Measurements from ENCODE around the gene ZNF320.
"Not testable (repeated sequence)": the region's sequence is repeated elsewhere in the genome, so short reads cannot be mapped to it uniquely, and the experiment has no call there.

Gene ZNF320

GRCh38 chr19:52871466-52871865 is 26.0 kb downstream of the ZNF320 start:
- no peaks in the 10 kb centered on the region for H4K20me1 ChIP-seq (ENCODE audit: insufficient read depth, low read length)
- H3K4me2 ChIP-seq (ENCODE audit: low read length) = no peak overlapping the region
- H3K9ac ChIP-seq (ENCODE audit: low read length) = no peak overlapping the region
- H3K4me3 ChIP-seq (ENCODE audit: low read length) = no peak overlapping the region
- TF ChIP-seq EZH2phosphoT487 (IDR thresholded peaks at IDR 0.05; ENCODE audit: low read depth) = no peak
- TF ChIP-seq, protein P1, sequence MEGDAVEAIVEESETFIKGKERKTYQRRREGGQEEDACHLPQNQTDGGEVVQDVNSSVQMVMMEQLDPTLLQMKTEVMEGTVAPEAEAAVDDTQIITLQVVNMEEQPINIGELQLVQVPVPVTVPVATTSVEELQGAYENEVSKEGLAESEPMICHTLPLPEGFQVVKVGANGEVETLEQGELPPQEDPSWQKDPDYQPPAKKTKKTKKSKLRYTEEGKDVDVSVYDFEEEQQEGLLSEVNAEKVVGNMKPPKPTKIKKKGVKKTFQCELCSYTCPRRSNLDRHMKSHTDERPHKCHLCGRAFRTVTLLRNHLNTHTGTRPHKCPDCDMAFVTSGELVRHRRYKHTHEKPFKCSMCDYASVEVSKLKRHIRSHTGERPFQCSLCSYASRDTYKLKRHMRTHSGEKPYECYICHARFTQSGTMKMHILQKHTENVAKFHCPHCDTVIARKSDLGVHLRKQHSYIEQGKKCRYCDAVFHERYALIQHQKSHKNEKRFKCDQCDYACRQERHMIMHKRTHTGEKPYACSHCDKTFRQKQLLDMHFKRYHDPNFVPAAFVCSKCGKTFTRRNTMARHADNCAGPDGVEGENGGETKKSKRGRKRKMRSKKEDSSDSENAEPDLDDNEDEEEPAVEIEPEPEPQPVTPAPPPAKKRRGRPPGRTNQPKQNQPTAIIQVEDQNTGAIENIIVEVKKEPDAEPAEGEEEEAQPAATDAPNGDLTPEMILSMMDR (IDR thresholded peaks at IDR 0.05; ENCODE audit: low read depth, low read length) = no peak
- H3K9me3 ChIP-seq (ENCODE audit: insufficient read depth, low read length) = no peaks in the 10 kb centered on the region
- H2AFZ ChIP-seq (ENCODE audit: low read depth, low read length) = no peak overlapping the region
- H3K4me1 ChIP-seq (ENCODE audit: low read length) = no peaks in the 10 kb centered on the region
- H3K79me2 ChIP-seq (ENCODE audit: low read length) = no peaks in the 10 kb centered on the region
- H3K36me3 ChIP-seq (replicated peaks; ENCODE audit: low read depth, low read length) = no peaks in the 10 kb centered on the region
- no peaks in the 10 kb centered on the region for H3K27me3 ChIP-seq (ENCODE audit: low read depth, low read length)
- no peak overlapping the region for H3K27ac ChIP-seq (ENCODE audit: low read length)

- H3K4me3 ChIP-seq (ENCODE audit: low read length); H3K27ac ChIP-seq (ENCODE audit: low read length); H2AFZ ChIP-seq (ENCODE audit: low read depth, low read length); H3K79me2 ChIP-seq (ENCODE audit: low read length); H3K9ac ChIP-seq (ENCODE audit: low read length); H3K9me3 ChIP-seq (ENCODE audit: insufficient read depth, low read length); H3K27me3 ChIP-seq (ENCODE audit: low read depth, low read length); H3K4me1 ChIP-seq (ENCODE audit: low read length); H3K36me3 ChIP-seq (replicated peaks; ENCODE audit: low read depth, low read length); H4K20me1 ChIP-seq (ENCODE audit: insufficient read depth, low read length); H3K4me2 ChIP-seq (ENCODE audit: low read length): not testable (repeated sequence)
These were observed 29.4 kb downstream of the ZNF320 start for GRCh38 chr19:52868031-52868430.

DNA sequence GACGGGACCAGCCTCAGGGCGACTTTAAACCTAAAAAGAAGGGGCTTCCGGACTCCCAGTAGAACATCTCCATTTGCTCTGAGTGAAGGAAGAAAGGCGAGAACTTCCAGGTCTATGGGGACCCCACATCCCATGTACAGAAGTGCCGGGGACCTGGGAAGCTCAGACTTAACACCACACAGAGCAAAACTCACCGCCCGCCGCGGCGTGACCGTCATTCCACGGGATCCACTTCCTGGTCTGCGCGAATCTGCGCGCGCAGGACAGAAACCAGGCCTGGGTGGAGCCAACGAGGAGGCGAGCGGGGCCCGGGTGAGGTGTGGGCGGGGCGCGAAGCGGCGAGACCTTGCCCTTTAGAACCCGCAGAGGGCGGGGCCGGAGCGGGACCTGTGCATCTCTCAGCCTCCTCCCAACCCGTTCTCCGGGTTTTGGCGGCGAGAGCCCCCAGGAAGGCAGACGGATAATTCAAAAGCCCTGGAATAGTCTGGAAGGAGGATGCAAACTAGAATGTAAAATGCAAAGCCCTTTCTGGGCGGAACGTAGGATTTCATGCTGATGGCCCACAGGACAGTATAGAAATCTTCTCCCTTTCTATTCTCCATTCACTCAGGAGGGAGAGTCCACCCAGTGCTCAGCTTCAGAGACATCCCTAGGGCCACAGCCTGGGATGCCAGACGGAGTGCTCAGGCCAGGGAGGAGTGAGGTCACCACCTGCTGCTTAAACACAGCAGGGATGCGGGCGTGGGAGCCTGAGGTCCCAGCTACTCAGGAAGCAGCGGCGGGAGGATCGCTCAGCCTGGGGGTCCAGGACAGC is 39.9 kb downstream of the ZNF320 start, which contains the start of gene ZNF468:
TSS of gene ZNF468 (minus strand) at position 242 of the 814 bp plus-strand sequence. CDS start 3,347 bp downstream, outside the sequence.
- Histone ChIP-seq H3K9ac (ENCODE audit: low read length) (peak within 1 kb of the TSS; percentile 83), H3K79me2 (ENCODE audit: low read length) (peaks cover 15% of the 10 kb centered on the region), H2AFZ (ENCODE audit: low read depth, low read length) (peak within 1 kb of the TSS; percentile 96), H3K4me3 (ENCODE audit: low read length) (peak within 1 kb of the TSS; percentile 94), H3K36me3 (replicated peaks; ENCODE audit: low read depth, low read length) (peaks cover 18% of the 10 kb centered on the region), H3K4me2 (ENCODE audit: low read length) (peak within 1 kb of the TSS; percentile 97), H3K27ac (ENCODE audit: low read length) (peak within 1 kb of the TSS; percentile 16; the same call in 1 of the 2 replicates)
- not testable (repeated sequence) for H3K27me3 ChIP-seq (ENCODE audit: low read depth, low read length); H4K20me1 ChIP-seq (ENCODE audit: insufficient read depth, low read length); H3K4me1 ChIP-seq (ENCODE audit: low read length); H3K9me3 ChIP-seq (ENCODE audit: insufficient read depth, low read length)

DNA sequence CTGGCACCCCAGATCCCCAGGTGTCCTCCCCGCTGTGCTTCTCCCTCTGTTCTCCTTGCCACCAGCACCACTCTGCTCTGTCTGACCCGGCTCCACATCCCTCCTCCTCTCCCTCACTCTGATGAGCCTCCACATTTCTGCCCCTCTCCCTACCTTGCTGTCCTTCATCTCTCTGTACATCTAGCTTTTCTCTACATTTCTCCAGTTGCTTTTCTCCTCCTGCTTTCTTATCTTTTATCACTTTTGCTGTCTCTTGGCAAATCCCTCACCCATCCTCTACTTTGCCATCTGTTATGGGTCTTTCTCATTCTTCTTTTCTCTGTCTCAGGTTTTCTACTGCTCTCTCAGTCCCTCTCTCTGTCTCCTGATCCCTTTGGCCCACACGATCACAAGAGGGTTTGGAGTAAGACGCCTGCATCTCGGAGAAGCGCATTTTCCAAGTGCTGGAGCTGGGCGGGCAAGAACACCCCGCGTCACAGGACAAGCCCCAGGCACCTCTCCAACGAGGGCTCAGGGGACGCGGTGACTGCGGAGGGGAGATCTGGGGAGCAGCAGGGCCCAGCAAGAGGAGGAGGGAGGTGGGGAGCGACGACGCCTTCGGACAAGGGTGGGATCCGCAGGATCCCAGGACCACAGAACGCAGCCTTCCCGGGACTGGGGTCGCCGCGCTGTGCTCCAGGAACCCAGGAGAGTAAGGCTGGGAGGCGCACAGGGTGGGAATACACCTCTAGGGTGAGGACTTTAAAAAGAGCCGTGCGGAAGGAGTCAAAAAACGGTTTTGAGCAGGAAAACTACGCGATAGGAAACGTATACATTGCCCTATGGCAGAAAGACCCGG is 40.7 kb downstream of the ZNF320 start:
- Histone ChIP-seq H3K4me3 (ENCODE audit: low read length) (peak overlapping the region; percentile 94), H3K36me3 (replicated peaks; ENCODE audit: low read depth, low read length) (peaks cover 11% of the 10 kb centered on the region), H3K79me2 (ENCODE audit: low read length) (peaks cover 15% of the 10 kb centered on the region), H3K27ac (ENCODE audit: low read length) (peak overlapping the region; percentile 16; the same call in 1 of the 2 replicates), H3K4me2 (ENCODE audit: low read length) (peak overlapping the region; percentile 77), H3K9ac (ENCODE audit: low read length) (peak overlapping the region; percentile 83)
- not testable (repeated sequence) for H2AFZ ChIP-seq (ENCODE audit: low read depth, low read length); H3K4me1 ChIP-seq (ENCODE audit: low read length); H3K9me3 ChIP-seq (ENCODE audit: insufficient read depth, low read length); H4K20me1 ChIP-seq (ENCODE audit: insufficient read depth, low read length); H3K27me3 ChIP-seq (ENCODE audit: low read depth, low read length)
